Measurements from ENCODE around the gene RBPJL. TPM values are rescaled to one million over a fixed set of nuclear protein-coding genes. Genes with fewer than 3 reads are reported as not detected.

RBPJL gene
- total and polyA plus RNA-seq, 2 of the 8 experiments (the other 6 are each of a cell fraction or from before 2014, with no cell fraction given), result 0.67 to 1.3 TPM

- Histone ChIP-seq H3K27me3 (replicated peaks in 1 of 4; ENCODE audit: control insufficient read depth in 3 of 4, extremely low read depth in 1 of 4, insufficient read depth in 3 of 4, low read length in 3 of 4) (no peaks in the 10 kb centered on the region), H3K4ac (replicated peaks; ENCODE audit: insufficient read length, low read depth, low read length) (peak overlapping the region; percentile 2), H4K5ac (ENCODE audit: insufficient read length, low read depth, low read length) (peak overlapping the region; percentile 19), H2BK20ac (ENCODE audit: low read length) (no peak overlapping the region), H2BK15ac (ENCODE audit: low read length) (no peak overlapping the region), H3K27ac (ENCODE audit: low read depth, low read length) (peak overlapping the region; percentile 77; the same call in 1 of the 2 replicates), H2BK120ac (replicated peaks; ENCODE audit: low read depth, low read length) (no peak overlapping the region), H3K36me3 (ENCODE audit: control insufficient read depth in 2 of 4, insufficient read depth in 4 of 4, low read length in 3 of 4) (peaks cover 0 to 6% (median 0%) of the 10 kb centered on the region in 4 experiments; a peak in 1 of 8 replicates), H3K14ac (ENCODE audit: insufficient read length) (no peak overlapping the region), H4K8ac (ENCODE audit: extremely low read depth, insufficient read depth, low read length) (no peak overlapping the region), H3K4me1 (replicated peaks in 1 of 4; ENCODE audit: control insufficient read depth in 3 of 4, insufficient read depth in 4 of 4, low read length in 3 of 4) (peaks cover 43 to 74% (median 55%) of the 10 kb centered on the region in 4 experiments), H4K91ac (replicated peaks; ENCODE audit: insufficient read length, low read length) (peak overlapping the region; percentile 31), H3K79me1 (ENCODE audit: low read depth, low read length) (peaks cover 22% of the 10 kb centered on the region), H3K23me2 (ENCODE audit: low read depth, low read length) (peaks cover 12% of the 10 kb centered on the region; the same call in 1 of the 2 replicates), H4K20me1 (replicated peaks in 1 of 2; ENCODE audit: control insufficient read depth in 1 of 2, insufficient read depth in 2 of 2, low read length in 2 of 2) (peaks cover 0 to 7% of the 10 kb centered on the region in 2 experiments), H3K56ac (replicated peaks; ENCODE audit: insufficient read length, low read depth, low read length) (no peak overlapping the region), H3K9me3 (ENCODE audit: insufficient read depth in 2 of 2, low read depth in 1 of 2, low read length in 1 of 2) (no peaks in the 10 kb centered on the region), H3K79me2 (ENCODE audit: control insufficient read depth in 1 of 2, insufficient read depth in 2 of 2, low read length in 2 of 2) (peaks cover 0 to 75% of the 10 kb centered on the region in 2 experiments; a peak in 3 of 4 replicates), H3K23ac (ENCODE audit: insufficient read length) (no peak overlapping the region), H2AFZ (ENCODE audit: low read length) (no peak overlapping the region), H2BK12ac (ENCODE audit: low read depth, low read length) (no peak overlapping the region), H3K9ac (replicated peaks in 1 of 4; ENCODE audit: extremely low read depth in 1 of 4, low read depth in 3 of 4, low read length in 3 of 4) (peak overlapping the region in 2 of 4 experiments; percentile 17 to 62; a peak in 2 of 7 replicates), H2BK5ac (ENCODE audit: low read depth, low read length) (peak overlapping the region; percentile 12), H3K4me3 (ENCODE audit: extremely low read depth in 1 of 4, insufficient read depth in 2 of 4, low read depth in 3 of 4, low read length in 4 of 4) (peak overlapping the region in 1 of 4 experiments; percentile 51; a peak in 1 of 8 replicates), H3K4me2 (ENCODE audit: insufficient read depth in 1 of 2, low read depth in 2 of 2, low read length in 2 of 2) (peak overlapping the region; percentile 68 to 84; a peak in 3 of 4 replicates), H2AK5ac (ENCODE audit: low read depth, low read length) (peak overlapping the region; percentile 93), H3K18ac (ENCODE audit: extremely low read depth, low read length) (peak overlapping the region; percentile 27; the same call in 1 of the 2 replicates)
- CTCF ChIA-PET (ENCODE audit: partially characterized antibody), result interaction anchor here (0.7 to 6.5 kb wide), 14 partner anchors 9 to 106 kb away, joined by 3 to 33 read pairs (median 4); no protein-coding TSS in a partner anchor
- FAIRE-seq (no peak), DNase-seq (ENCODE audit: low read depth in 1 of 2, low spot score in 2 of 2) (no peak)
- POLR2A ChIA-PET (ENCODE audit: partially characterized antibody), result interaction anchor here (0.6 to 6.8 kb wide), 11 partner anchors 9 to 101 kb away, joined by 3 to 113 read pairs (median 3); partner anchors contain the start of gene SYS1
- 80% methylated on average over 9 of the region's 9 CpGs; no CpG with 5 or more reads in 1 of the 2 experiments for WGBS, 2 experiments (ENCODE audit: extremely low coverage in 1 of 2, insufficient coverage in 1 of 2, insufficient read length in 1 of 2, insufficient replicate concordance in 2 of 2, low coverage in 1 of 2, low lambda C conversion rate in 2 of 2, missing lambda C conversion rate in 1 of 2)
- TF ChIP-seq SRF (IDR thresholded peaks at IDR 0.05; ENCODE audit: low read depth, low read length), result no peak
- no peak for TF ChIP-seq SIX5 (IDR thresholded peaks at IDR 0.05; ENCODE audit: low read depth, low read length)
- no peak for TF ChIP-seq CHD1 (IDR thresholded peaks at IDR 0.05; ENCODE audit: low read depth, low read length)
- TF ChIP-seq, protein P1, sequence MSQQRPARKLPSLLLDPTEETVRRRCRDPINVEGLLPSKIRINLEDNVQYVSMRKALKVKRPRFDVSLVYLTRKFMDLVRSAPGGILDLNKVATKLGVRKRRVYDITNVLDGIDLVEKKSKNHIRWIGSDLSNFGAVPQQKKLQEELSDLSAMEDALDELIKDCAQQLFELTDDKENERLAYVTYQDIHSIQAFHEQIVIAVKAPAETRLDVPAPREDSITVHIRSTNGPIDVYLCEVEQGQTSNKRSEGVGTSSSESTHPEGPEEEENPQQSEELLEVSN (IDR thresholded peaks at IDR 0.05), result no peak
- TF ChIP-seq NRF1 (IDR thresholded peaks at IDR 0.05; ENCODE audit: low read depth, low read length), result no peak
- no peak for TF ChIP-seq EP300 (IDR thresholded peaks at IDR 0.05; ENCODE audit: borderline replicate concordance in 1 of 2, low read depth in 2 of 2, low read length in 2 of 2)
- TF ChIP-seq ATF2 (IDR thresholded peaks at IDR 0.05; ENCODE audit: low read length), result no peak
- no peak for TF ChIP-seq TAF1 (IDR thresholded peaks at IDR 0.05; ENCODE audit: low read depth, low read length)
- no peak for TF ChIP-seq TBP (IDR thresholded peaks at IDR 0.05; ENCODE audit: low read depth, low read length)
Observed at GRCh38 chr20:45344168-45344860, 37.7 kb downstream of the RBPJL start.
